Left lung (tissue), 10 donors: ENCODE results near the gene UBQLN1. TPM values are rescaled to one million over a fixed set of nuclear protein-coding genes. Genes with fewer than 3 reads are reported as not detected.

Experiments
- ATAC-seq: fragments of 200-7000 bp; cut with Tn5 transposase; one replicate; pipeline ENCODE4 v1.9.1; 2020; ENCODE audit warnings: moderate library complexity
- DNase-seq, 4 donors: peaks; one replicate each; pipeline ENCODE4 v3.0.0-alpha.2; 2013 to 2020
- H3K27ac ChIP-seq, 2 donors: fragments of 200-600 bp; sonication (generic) in 1 of 2; one replicate each; pipeline versions ENCODE4 v1.5.0 to v1.8.0; 2020 to 2021
- H3K27me3 ChIP-seq, 2 donors: fragments of 200-600 bp; sonication (generic) in 1 of 2; one replicate each; pipeline versions ENCODE4 v1.5.0 to v1.8.0; 2020 to 2021
- H3K36me3 ChIP-seq, 2 donors: fragments of 200-600 bp; sonication (generic) in 1 of 2; one replicate each; pipeline versions ENCODE4 v1.5.0 to v1.8.0; 2020 to 2021
- H3K4me1 ChIP-seq, 2 donors: fragments of 200-600 bp; one replicate each; pipeline ENCODE4 v1.8.0; 2021
- H3K4me3 ChIP-seq, 2 donors: fragments of 200-600 bp; sonication (generic) in 1 of 2; one replicate each; pipeline versions ENCODE4 v1.5.0 to v1.8.0; 2020 to 2021; ENCODE audit warnings: mild to moderate bottlenecking in 1 of 2
- H3K9me3 ChIP-seq, 2 donors: fragments of 200-600 bp; sonication (generic) in 1 of 2; one replicate each; pipeline versions ENCODE4 v1.5.0 to v1.8.0; 2020 to 2021
- intact Hi-C, 2 donors: fragments of 100-400 bp; cut with DNase I; formaldehyde crosslinking; loops; one replicate each; pipeline versions ENCODE4 v1.11.2 to v1.14.2; 2022
- polyA plus RNA-seq, 6 donors: library from polyadenylated mRNA; unstranded; fragments of 120-200 nt; gene quantifications; one replicate each; pipeline ENCODE4 v1.2.1, GENCODE V29; 2013; ENCODE audit not compliant: insufficient read length in 6 of 6
- total RNA-seq, 2 donors: library from RNA; stranded (reverse); fragmentation: NEBNext Ultra II Directional; extraction: Animal tissue kit (Norgen Biotek cat#: 25700); gene quantifications; one replicate each; pipeline ENCODE4 v1.2.1, GENCODE V29; 2021
- TF ChIP-seq, protein P1 (sequence below), 2 donors: fragments of 200-600 bp; sonication (generic) in 1 of 2; IDR thresholded peaks; one replicate each; pipeline versions ENCODE4 v1.5.0 to v1.8.0; 2021; ENCODE audit warnings: antibody characterized with exemption in 2 of 2
- donor health status: DM: no; HTN: yes; CAD: no.
- donor health status: DM: no; HTN: no; CAD: no.

Gene UBQLN1
- total and polyA plus RNA-seq, 8 donors: 83.1 to 107 (median 93.5) TPM

GRCh38 chr9:83652433-83652832 lies 55.3 kb downstream of the UBQLN1 start:
- H3K36me3 ChIP-seq: peaks cover 0 to 79% of the 10 kb centered on the region in 2 donors

DNA sequence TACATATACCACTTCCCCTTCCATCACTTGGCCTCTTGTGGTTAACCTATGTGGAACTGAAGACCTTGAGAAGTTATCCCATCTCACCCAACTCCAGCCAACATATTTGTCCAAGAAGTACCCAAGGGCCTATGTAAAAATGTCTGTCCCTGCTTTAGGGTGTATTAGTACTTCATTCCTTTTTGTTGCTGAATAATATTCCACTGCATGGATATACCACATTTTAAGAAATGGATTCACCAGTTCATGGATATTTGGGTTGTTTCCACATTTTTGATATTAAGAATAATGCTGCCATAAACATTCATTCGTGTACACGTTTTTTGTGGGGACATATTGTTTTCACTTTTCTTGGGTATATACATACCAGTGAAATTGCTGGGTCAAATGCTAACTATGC lies 56.2 kb downstream of the UBQLN1 start:
- Histone ChIP-seq H3K27me3 (no peaks in the 10 kb centered on the region), H3K27ac (no peak overlapping the region), H3K4me3 (no peak overlapping the region), H3K4me1 (no peaks in the 10 kb centered on the region), H3K36me3 (peaks cover 0 to 70% of the 10 kb centered on the region in 2 donors), H3K9me3 (no peaks in the 10 kb centered on the region)
- ATAC-seq (no peak), DNase-seq (no peak)
- TF ChIP-seq, protein P1, sequence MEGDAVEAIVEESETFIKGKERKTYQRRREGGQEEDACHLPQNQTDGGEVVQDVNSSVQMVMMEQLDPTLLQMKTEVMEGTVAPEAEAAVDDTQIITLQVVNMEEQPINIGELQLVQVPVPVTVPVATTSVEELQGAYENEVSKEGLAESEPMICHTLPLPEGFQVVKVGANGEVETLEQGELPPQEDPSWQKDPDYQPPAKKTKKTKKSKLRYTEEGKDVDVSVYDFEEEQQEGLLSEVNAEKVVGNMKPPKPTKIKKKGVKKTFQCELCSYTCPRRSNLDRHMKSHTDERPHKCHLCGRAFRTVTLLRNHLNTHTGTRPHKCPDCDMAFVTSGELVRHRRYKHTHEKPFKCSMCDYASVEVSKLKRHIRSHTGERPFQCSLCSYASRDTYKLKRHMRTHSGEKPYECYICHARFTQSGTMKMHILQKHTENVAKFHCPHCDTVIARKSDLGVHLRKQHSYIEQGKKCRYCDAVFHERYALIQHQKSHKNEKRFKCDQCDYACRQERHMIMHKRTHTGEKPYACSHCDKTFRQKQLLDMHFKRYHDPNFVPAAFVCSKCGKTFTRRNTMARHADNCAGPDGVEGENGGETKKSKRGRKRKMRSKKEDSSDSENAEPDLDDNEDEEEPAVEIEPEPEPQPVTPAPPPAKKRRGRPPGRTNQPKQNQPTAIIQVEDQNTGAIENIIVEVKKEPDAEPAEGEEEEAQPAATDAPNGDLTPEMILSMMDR (IDR thresholded peaks at IDR 0.05): no peak
- intact Hi-C loops: no loop called here

More at GRCh38 chr9:83652433-83652832, 55.3 kb downstream of the UBQLN1 start:
- no peaks in the 10 kb centered on the region for H3K4me1 ChIP-seq
- H3K4me3 ChIP-seq: no peak overlapping the region
- no peak for ATAC-seq
- DNase-seq: no peak
- no peaks in the 10 kb centered on the region for H3K9me3 ChIP-seq
- intact Hi-C loops: no loop called here
- no peak overlapping the region for H3K27ac ChIP-seq
- no peaks in the 10 kb centered on the region for H3K27me3 ChIP-seq
- TF ChIP-seq, protein P1 (IDR thresholded peaks at IDR 0.05): no peak

DNA sequence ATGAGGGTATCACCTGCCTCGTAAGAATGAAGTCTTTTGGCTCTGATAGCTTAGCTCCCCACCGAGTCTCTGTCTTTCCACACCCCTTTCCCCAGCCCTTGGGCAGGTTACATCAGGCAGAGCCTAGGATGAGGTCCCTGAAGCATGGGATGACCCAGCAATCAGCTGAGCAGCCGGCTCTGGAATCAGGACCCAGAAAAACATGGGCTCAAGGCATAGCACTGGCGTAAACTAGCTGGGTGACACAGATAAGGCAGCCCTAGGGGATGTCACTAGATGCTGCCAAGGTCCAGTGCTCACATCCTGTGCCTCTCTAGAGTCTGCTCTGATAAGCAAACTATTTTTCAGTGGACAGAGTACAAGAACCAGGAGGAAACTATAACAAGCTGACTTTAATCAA lies 58.2 kb downstream of the UBQLN1 start:
- Histone ChIP-seq H3K27ac (no peak overlapping the region), H3K9me3 (no peaks in the 10 kb centered on the region), H3K4me1 (no peaks in the 10 kb centered on the region), H3K27me3 (no peaks in the 10 kb centered on the region), H3K36me3 (peaks cover 0 to 57% of the 10 kb centered on the region in 2 donors), H3K4me3 (no peak overlapping the region)
- DNase-seq: no peak
- TF ChIP-seq, protein P1 (IDR thresholded peaks at IDR 0.05): peak in 1 of 2 donors; percentile 4
- intact Hi-C loops: no loop called here
- ATAC-seq: no peak

DNA sequence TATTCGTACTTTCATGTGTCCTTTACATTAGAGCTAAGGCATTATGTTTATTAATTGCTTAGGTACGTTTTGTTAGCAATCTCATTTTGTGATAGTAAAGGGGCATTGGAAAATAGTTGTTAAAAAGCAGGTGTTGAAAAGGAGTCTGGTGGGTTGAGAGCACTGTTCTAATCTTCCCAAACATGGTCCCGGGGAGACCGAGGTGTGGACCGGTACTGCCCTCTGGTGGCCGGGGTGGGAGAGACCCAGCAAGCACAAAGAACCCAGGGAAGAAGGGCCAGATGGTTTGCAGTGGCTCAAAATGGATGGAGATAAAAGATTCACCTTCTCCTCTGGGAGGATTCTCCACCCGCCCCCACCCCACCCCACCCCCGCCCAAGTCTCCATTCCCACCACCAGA lies 58.7 kb downstream of the UBQLN1 start:
- H3K27ac ChIP-seq: no peak overlapping the region
- TF ChIP-seq, protein P1 (IDR thresholded peaks at IDR 0.05): peak; percentile 55 to 78
- DNase-seq: peak in 3 of 4 donors; percentile 24 to 91 (median 57)
- no peaks in the 10 kb centered on the region for H3K27me3 ChIP-seq
- H3K9me3 ChIP-seq: no peaks in the 10 kb centered on the region
- peak; percentile 92 for ATAC-seq
- intact Hi-C loops: no loop called here
- H3K4me3 ChIP-seq: no peak overlapping the region
- no peaks in the 10 kb centered on the region for H3K4me1 ChIP-seq
- peaks cover 0 to 53% of the 10 kb centered on the region in 2 donors for H3K36me3 ChIP-seq

- no peak overlapping the region for H3K27ac ChIP-seq
- H3K4me1 ChIP-seq: no peaks in the 10 kb centered on the region
- peaks cover 0 to 30% of the 10 kb centered on the region in 2 donors for H3K36me3 ChIP-seq
- H3K27me3 ChIP-seq: no peaks in the 10 kb centered on the region
- TF ChIP-seq, protein P1 (IDR thresholded peaks at IDR 0.05): no peak
- DNase-seq (no peak), ATAC-seq (no peak)
- H3K9me3 ChIP-seq: no peaks in the 10 kb centered on the region
- intact Hi-C loops: no loop called here
- no peak overlapping the region for H3K4me3 ChIP-seq
Measured at GRCh38 chr9:83646500-83647239, 61.1 kb downstream of the UBQLN1 start.
